IPS-NIHi7 (cell line): ENCODE data around the gene SORT1.
"Not testable (repeated sequence)": the region's sequence is repeated elsewhere in the genome, so short reads cannot be mapped to it uniquely, and the experiment has no call there.

Source experiments
- DNase-seq: peaks from one replicate; pipeline ENCODE4 v3.0.0; 2012; ENCODE audit warnings: mixed read lengths; ENCODE audit errors: extremely low spot score

The SORT1 gene

GRCh38 chr1:109396871-109397580, 692 bp downstream of the SORT1 start:
- no peak for DNase-seq

- no peak for DNase-seq
These were observed 1.2 kb downstream of the SORT1 start for GRCh38 chr1:109396513-109396839.

- no peak for DNase-seq
These were observed 1.9 kb downstream of the SORT1 start for GRCh38 chr1:109395602-109396512.

- not testable (repeated sequence) for DNase-seq
These were observed 2.5 kb downstream of the SORT1 start for GRCh38 chr1:109395282-109395599.

GRCh38 chr1:109394591-109395281, 3.0 kb downstream of the SORT1 start:
- no peak for DNase-seq

GRCh38 chr1:109393617-109394233, 4.0 kb downstream of the SORT1 start:
- DNase-seq, result no peak

GRCh38 chr1:109392788-109393616, 4.7 kb downstream of the SORT1 start:
- DNase-seq, result no peak

- DNase-seq, result no peak
These were observed 5.5 kb downstream of the SORT1 start for GRCh38 chr1:109392037-109392787.

GRCh38 chr1:109391626-109392025, 6.1 kb downstream of the SORT1 start:
- DNase-seq, result no peak

- no peak for DNase-seq
These were observed 6.6 kb downstream of the SORT1 start for GRCh38 chr1:109391157-109391556.

- no peak for DNase-seq
These were observed 7.9 kb downstream of the SORT1 start for GRCh38 chr1:109389638-109390341.

- no peak for DNase-seq
These were observed 8.7 kb downstream of the SORT1 start for GRCh38 chr1:109388884-109389637.

GRCh38 chr1:109388208-109388711, 9.5 kb downstream of the SORT1 start:
- DNase-seq, result no peak

- no peak for DNase-seq
These were observed 11.5 kb downstream of the SORT1 start for GRCh38 chr1:109386054-109386717.

- no peak for DNase-seq
These were observed 12.3 kb downstream of the SORT1 start for GRCh38 chr1:109385417-109385816.

GRCh38 chr1:109383854-109384253, 13.9 kb downstream of the SORT1 start:
- DNase-seq, result no peak

- DNase-seq, result peak; percentile 49
These were observed 14.5 kb downstream of the SORT1 start for GRCh38 chr1:109383087-109383779.

- DNase-seq, result no peak
These were observed 16.1 kb downstream of the SORT1 start for GRCh38 chr1:109381573-109381972.
